ENCODE data around the gene TCP1.

GRCh38 chr6:159829526-159829925, 40.1 kb upstream of the TCP1 start:
- TF ChIP-seq CTCF (IDR thresholded peaks at IDR 0.05) = no peak
- TF ChIP-seq POLR2AphosphoS5 (IDR thresholded peaks at IDR 0.05; ENCODE audit: low read depth, low read length) = no peak
- no peak for TF ChIP-seq SIN3A (IDR thresholded peaks at IDR 0.05; ENCODE audit: borderline replicate concordance, insufficient read depth, low read depth, low read length)
- TF ChIP-seq TCF7L2 (IDR thresholded peaks at IDR 0.05; ENCODE audit: low read depth, low read length) = no peak
